Liver (tissue), 3 donors: ENCODE measurements around the gene AGGF1.

Source experiments
- EGR1 ChIP-seq, 2 donors: IDR thresholded peaks; 2 replicates each; pipeline ENCODE4 v1.6.1; 2016 to 2018; ENCODE audit warnings: antibody characterized with exemption in 2 of 2, low read depth in 2 of 2
- FOXA1 ChIP-seq: IDR thresholded peaks from 2 replicates; pipeline ENCODE4 v1.6.1; 2016; ENCODE audit warnings: antibody characterized with exemption
- GABPA ChIP-seq, 2 donors: IDR thresholded peaks in 1 of 2; conservative IDR thresholded peaks in 1 of 2; 2 replicates each; pipeline ENCODE4 v1.6.1; 2016; ENCODE audit warnings: antibody characterized with exemption in 2 of 2, mild to moderate bottlenecking in 1 of 2, moderate library complexity in 1 of 2
- JUND ChIP-seq, 2 donors: IDR thresholded peaks; 2 replicates each; pipeline ENCODE4 v1.6.1; 2016; ENCODE audit warnings: antibody characterized with exemption in 2 of 2
- RAD21 ChIP-seq, 2 donors: IDR thresholded peaks; 2 replicates each; pipeline ENCODE4 v1.6.1; 2016; ENCODE audit warnings: antibody characterized with exemption in 2 of 2, mild to moderate bottlenecking in 2 of 2
- SP1 ChIP-seq: IDR thresholded peaks from 2 replicates; pipeline ENCODE4 v1.6.1; 2018; ENCODE audit warnings: antibody characterized with exemption, mild to moderate bottlenecking
- TAF1 ChIP-seq: conservative IDR thresholded peaks from 2 replicates; pipeline ENCODE4 v1.6.1; 2016; ENCODE audit warnings: antibody characterized with exemption, mild to moderate bottlenecking
- YY1 ChIP-seq: IDR thresholded peaks from 2 replicates; pipeline ENCODE4 v1.6.1; 2016; ENCODE audit warnings: antibody characterized with exemption, mild to moderate bottlenecking
- TF ChIP-seq, protein P1 (sequence below): fragments of 150-350 bp; IDR thresholded peaks from 2 replicates; pipeline ENCODE4 v1.5.1; 2017; ENCODE audit warnings: improper control_type of control experiment, low read depth, low read length; ENCODE audit not compliant: missing input control
- TF ChIP-seq, protein P2 (sequence below): IDR thresholded peaks from 2 replicates; pipeline ENCODE4 v1.6.1; 2016; ENCODE audit warnings: antibody characterized with exemption, mild to moderate bottlenecking
- TF ChIP-seq, protein P3 (sequence below): IDR thresholded peaks from 2 replicates; pipeline ENCODE4 v1.6.1; 2016; ENCODE audit warnings: antibody characterized with exemption
- TF ChIP-seq, protein P4 (sequence below): IDR thresholded peaks from 2 replicates; pipeline ENCODE4 v1.6.1; 2016; ENCODE audit warnings: antibody characterized with exemption
- donor health status: healthy.
- donor health status: healthy.

DNA sequence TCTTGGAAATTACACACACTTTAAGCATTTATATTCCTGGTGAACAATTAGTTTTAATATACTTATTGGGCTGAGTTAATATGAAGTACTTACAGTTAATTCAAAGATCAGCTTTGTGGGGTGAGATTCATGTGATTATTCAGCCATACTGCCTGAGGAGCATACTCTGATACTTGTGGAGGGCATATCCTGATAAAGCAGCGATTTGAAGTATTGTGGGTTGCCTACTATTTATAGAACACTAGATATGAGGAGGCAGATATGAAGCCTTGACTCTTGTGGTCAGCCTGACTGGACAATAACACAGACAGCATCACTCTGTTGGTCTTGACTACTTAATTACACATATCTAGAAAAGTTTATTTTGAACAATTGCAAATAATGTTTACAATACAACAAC, 27.0 kb upstream of the AGGF1 start:
- no peak for TF ChIP-seq TAF1
- TF ChIP-seq EGR1 (IDR thresholded peaks at IDR 0.05; ENCODE audit: low read depth in 2 of 2), result no peak
- TF ChIP-seq, protein P1, sequence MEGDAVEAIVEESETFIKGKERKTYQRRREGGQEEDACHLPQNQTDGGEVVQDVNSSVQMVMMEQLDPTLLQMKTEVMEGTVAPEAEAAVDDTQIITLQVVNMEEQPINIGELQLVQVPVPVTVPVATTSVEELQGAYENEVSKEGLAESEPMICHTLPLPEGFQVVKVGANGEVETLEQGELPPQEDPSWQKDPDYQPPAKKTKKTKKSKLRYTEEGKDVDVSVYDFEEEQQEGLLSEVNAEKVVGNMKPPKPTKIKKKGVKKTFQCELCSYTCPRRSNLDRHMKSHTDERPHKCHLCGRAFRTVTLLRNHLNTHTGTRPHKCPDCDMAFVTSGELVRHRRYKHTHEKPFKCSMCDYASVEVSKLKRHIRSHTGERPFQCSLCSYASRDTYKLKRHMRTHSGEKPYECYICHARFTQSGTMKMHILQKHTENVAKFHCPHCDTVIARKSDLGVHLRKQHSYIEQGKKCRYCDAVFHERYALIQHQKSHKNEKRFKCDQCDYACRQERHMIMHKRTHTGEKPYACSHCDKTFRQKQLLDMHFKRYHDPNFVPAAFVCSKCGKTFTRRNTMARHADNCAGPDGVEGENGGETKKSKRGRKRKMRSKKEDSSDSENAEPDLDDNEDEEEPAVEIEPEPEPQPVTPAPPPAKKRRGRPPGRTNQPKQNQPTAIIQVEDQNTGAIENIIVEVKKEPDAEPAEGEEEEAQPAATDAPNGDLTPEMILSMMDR, result no peak
- no peak for TF ChIP-seq RAD21 (IDR thresholded peaks at IDR 0.05)
- TF ChIP-seq, protein P2, sequence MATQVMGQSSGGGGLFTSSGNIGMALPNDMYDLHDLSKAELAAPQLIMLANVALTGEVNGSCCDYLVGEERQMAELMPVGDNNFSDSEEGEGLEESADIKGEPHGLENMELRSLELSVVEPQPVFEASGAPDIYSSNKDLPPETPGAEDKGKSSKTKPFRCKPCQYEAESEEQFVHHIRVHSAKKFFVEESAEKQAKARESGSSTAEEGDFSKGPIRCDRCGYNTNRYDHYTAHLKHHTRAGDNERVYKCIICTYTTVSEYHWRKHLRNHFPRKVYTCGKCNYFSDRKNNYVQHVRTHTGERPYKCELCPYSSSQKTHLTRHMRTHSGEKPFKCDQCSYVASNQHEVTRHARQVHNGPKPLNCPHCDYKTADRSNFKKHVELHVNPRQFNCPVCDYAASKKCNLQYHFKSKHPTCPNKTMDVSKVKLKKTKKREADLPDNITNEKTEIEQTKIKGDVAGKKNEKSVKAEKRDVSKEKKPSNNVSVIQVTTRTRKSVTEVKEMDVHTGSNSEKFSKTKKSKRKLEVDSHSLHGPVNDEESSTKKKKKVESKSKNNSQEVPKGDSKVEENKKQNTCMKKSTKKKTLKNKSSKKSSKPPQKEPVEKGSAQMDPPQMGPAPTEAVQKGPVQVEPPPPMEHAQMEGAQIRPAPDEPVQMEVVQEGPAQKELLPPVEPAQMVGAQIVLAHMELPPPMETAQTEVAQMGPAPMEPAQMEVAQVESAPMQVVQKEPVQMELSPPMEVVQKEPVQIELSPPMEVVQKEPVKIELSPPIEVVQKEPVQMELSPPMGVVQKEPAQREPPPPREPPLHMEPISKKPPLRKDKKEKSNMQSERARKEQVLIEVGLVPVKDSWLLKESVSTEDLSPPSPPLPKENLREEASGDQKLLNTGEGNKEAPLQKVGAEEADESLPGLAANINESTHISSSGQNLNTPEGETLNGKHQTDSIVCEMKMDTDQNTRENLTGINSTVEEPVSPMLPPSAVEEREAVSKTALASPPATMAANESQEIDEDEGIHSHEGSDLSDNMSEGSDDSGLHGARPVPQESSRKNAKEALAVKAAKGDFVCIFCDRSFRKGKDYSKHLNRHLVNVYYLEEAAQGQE, result no peak
- no peak for TF ChIP-seq JUND (IDR thresholded peaks at IDR 0.05)
- TF ChIP-seq, protein P3, sequence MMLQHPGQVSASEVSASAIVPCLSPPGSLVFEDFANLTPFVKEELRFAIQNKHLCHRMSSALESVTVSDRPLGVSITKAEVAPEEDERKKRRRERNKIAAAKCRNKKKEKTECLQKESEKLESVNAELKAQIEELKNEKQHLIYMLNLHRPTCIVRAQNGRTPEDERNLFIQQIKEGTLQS, result no peak
- no peak for TF ChIP-seq YY1
- no peak for TF ChIP-seq FOXA1
- TF ChIP-seq, protein P4, sequence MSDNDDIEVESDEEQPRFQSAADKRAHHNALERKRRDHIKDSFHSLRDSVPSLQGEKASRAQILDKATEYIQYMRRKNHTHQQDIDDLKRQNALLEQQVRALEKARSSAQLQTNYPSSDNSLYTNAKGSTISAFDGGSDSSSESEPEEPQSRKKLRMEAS, result no peak
- no peak for TF ChIP-seq SP1
- no peak for TF ChIP-seq GABPA (IDR thresholded peaks at IDR 0.05 in 1 of 2, conservative IDR thresholded peaks at IDR 0.05 in 1 of 2)
